ENCODE data around the gene NUDT22.

DNA sequence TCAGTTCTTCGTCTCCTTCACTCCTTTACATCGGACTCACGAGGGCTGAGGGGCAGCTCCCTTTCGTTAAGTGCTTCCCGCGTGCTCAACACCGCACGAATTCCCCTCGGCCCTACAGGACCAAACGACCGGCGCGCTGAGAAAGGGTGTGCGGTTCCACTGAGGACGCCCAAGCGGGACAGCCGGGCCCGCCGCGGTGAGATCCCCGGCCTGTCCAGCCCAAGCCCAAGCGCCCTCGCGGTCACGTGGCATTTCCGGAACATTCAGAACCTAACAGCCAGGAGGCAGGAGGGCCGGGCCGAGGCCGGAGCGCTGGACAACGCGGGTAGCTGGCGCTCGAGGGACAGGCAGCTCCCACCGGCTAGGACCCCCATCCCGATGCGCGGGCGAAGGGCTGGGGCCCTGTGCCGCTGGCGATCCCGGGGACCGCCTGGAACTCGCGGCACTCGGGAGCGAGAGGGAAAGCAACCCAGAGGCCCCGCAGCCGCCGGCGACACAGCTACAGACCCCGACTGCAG is 40.8 kb upstream of the NUDT22 start:
- TF ChIP-seq EP300 (IDR thresholded peaks at IDR 0.05) (no peak), POLR2A (IDR thresholded peaks at IDR 0.05; ENCODE audit: low read depth) (peak; percentile 95)
- TF ChIP-seq, protein P1, sequence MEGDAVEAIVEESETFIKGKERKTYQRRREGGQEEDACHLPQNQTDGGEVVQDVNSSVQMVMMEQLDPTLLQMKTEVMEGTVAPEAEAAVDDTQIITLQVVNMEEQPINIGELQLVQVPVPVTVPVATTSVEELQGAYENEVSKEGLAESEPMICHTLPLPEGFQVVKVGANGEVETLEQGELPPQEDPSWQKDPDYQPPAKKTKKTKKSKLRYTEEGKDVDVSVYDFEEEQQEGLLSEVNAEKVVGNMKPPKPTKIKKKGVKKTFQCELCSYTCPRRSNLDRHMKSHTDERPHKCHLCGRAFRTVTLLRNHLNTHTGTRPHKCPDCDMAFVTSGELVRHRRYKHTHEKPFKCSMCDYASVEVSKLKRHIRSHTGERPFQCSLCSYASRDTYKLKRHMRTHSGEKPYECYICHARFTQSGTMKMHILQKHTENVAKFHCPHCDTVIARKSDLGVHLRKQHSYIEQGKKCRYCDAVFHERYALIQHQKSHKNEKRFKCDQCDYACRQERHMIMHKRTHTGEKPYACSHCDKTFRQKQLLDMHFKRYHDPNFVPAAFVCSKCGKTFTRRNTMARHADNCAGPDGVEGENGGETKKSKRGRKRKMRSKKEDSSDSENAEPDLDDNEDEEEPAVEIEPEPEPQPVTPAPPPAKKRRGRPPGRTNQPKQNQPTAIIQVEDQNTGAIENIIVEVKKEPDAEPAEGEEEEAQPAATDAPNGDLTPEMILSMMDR (IDR thresholded peaks at IDR 0.05) = peak; percentile 26 to 55 (median 48)
